Adrenal gland (tissue), 12 donors: ENCODE data around the gene ZBTB9. TPM values are rescaled to one million over a fixed set of nuclear protein-coding genes. Genes with fewer than 3 reads are reported as not detected.

Experiments
- DNase-seq, 7 donors: peaks; one replicate each; pipeline ENCODE4 v3.0.0-alpha.2; 2019 to 2020
- H3K27ac ChIP-seq, 5 donors: fragments of 200-600 bp; sonication (generic) in 4 of 5; 1 replicate in 3 of 5; 2 replicates in 2 of 5; pipeline versions ENCODE4 v1.5.1 to v1.8.0; 2016 to 2020; ENCODE audit warnings: mild to moderate bottlenecking in 1 of 5
- H3K27me3 ChIP-seq: fragments of 200-600 bp; 2 replicates; pipeline ENCODE4 v1.8.0; 2021
- H3K36me3 ChIP-seq, 2 donors: fragments of 200-600 bp; replicated peaks in 1 of 2; 1 replicate in 1 of 2; 2 replicates in 1 of 2; pipeline versions ENCODE4 v1.5.1 to v1.8.0; 2018 to 2022
- H3K4me1 ChIP-seq, 2 donors: fragments of 200-600 bp; replicated peaks in 1 of 2; 1 replicate in 1 of 2; 2 replicates in 1 of 2; pipeline versions ENCODE4 v1.5.1 to v1.8.0; 2018 to 2021
- H3K4me3 ChIP-seq, 4 donors: fragments of 200-600 bp; sonication (generic) in 3 of 4; one replicate each; pipeline ENCODE4 v1.5.1; 2016 to 2018
- H3K9me3 ChIP-seq, 3 donors: fragments of 200-600 bp; sonication (generic) in 1 of 3; replicated peaks in 1 of 3; 1 replicate in 2 of 3; 2 replicates in 1 of 3; pipeline versions ENCODE4 v1.5.1 to v1.8.0; 2016 to 2021
- POLR2A ChIP-seq, 2 donors: fragments of 450-650 bp; IDR thresholded peaks; one replicate each; pipeline ENCODE4 v1.6.1; 2017; ENCODE audit warnings: antibody characterized with exemption in 2 of 2, mild to moderate bottlenecking in 2 of 2, moderate library complexity in 1 of 2
- WGBS, 4 donors: extraction: QIAGEN DNeasy Blood & Tissue Kit in 2 of 4; methylation state at CpG; one replicate each; pipeline versions ENCODE4 v1.1.5 to v1.1.7; 2013 to 2017; 5-methylcytosine and 5-hydroxymethylcytosine counted together
- intact Hi-C, 2 donors: fragments of 100-400 bp; cut with DNase I; formaldehyde crosslinking; loops; one replicate each; pipeline versions ENCODE4 v1.14.1 to v1.15.0; 2022 to 2023
- polyA plus RNA-seq, 3 donors: library from polyadenylated mRNA; stranded (reverse); fragments of 200-250 nt in 2 of 3; fragments of 350-450 nt in 1 of 3; fragmentation: Illumina TruSeq in 1 of 3; extraction: RNeasy Lipid Tissue Mini Kit (QIAGEN cat#74804) in 1 of 3; gene quantifications; one replicate each; pipeline ENCODE4 v1.2.3, GENCODE V29; 2013 to 2014
- total RNA-seq, 9 donors: library from RNA; depleted of rRNA in 4 of 9; stranded (reverse); fragments of >200 nt in 4 of 9; fragments of 120-200 nt in 1 of 9; fragmentation: NEBNext Ultra II Directional in 1 of 9; extraction: Animal tissue kit (Norgen Biotek cat#: 25700) in 1 of 9; gene quantifications; one replicate each; pipeline versions ENCODE4 v1.1.0 to v1.2.4, GENCODE V29; 2013 to 2023
- TF ChIP-seq, protein P1 (sequence below), 6 experiments: fragments of 450-650 bp in 4 of 6; fragments of 200-600 bp in 2 of 6; sonication (generic) in 1 of 6; IDR thresholded peaks; 1 replicate in 5 of 6; 2 replicates in 1 of 6; pipeline versions ENCODE4 v1.5.1 to v1.8.0; 2016 to 2021; ENCODE audit warnings: antibody characterized with exemption in 6 of 6, mild to moderate bottlenecking in 2 of 6, moderate library complexity in 1 of 6
- donor health status: healthy with polysubstance abuse.
- donor health status: Bipolar disorder and iron deficiency.
- donor health status: DM: yes; HTN: yes; CAD: no.
- donor health status: DM: no; HTN: no; CAD: no.
- donor health status: DM: no; HTN: no; CAD: no.
- donor health status: DM: yes; HTN: yes; CAD: no.

ZBTB9 gene
- total and polyA plus RNA-seq, 12 donors = 2.3 to 11.2 (median 6.7) TPM

DNA sequence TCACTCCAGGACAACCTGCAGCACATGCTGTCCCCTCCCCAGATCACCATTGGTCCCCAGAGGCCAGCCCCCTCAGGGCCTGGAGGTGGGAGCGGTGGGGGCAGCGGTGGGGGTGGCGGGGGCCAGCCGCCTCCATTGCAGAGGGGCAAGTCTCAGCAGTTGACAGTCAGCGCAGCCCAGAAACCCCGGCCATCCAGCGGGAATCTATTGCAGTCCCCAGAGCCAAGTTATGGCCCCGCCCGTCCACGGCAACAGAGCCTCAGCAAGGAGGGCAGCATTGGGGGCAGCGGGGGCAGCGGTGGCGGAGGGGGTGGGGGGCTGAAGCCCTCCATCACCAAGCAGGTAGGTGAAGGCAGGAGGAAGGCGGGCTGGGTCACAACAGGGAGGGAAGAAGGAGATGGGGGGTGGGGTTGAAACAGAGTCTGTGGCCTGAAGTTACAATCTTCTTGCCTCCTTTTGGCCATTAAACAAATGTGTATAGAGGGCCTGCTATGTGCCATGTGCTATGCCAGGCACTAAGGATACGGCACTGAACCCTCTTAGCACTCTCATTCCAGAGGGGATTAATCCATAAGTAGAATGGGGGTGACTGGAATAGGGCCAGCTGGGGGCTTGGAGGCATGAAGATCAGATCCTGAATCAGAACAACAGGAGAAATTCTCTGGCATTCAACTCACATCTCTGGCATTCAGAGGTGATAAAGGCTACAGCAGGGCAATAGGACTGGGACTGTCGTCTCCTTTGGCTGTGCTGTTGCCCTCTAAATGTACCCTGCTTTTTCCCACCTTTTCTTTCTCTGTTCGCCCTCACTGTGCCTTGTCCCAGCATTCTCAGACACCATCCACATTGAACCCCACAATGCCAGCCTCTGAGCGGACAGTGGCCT is 10.5 kb upstream of the ZBTB9 start:
- no peak for TF ChIP-seq POLR2A (IDR thresholded peaks at IDR 0.05)
- TF ChIP-seq, protein P1, sequence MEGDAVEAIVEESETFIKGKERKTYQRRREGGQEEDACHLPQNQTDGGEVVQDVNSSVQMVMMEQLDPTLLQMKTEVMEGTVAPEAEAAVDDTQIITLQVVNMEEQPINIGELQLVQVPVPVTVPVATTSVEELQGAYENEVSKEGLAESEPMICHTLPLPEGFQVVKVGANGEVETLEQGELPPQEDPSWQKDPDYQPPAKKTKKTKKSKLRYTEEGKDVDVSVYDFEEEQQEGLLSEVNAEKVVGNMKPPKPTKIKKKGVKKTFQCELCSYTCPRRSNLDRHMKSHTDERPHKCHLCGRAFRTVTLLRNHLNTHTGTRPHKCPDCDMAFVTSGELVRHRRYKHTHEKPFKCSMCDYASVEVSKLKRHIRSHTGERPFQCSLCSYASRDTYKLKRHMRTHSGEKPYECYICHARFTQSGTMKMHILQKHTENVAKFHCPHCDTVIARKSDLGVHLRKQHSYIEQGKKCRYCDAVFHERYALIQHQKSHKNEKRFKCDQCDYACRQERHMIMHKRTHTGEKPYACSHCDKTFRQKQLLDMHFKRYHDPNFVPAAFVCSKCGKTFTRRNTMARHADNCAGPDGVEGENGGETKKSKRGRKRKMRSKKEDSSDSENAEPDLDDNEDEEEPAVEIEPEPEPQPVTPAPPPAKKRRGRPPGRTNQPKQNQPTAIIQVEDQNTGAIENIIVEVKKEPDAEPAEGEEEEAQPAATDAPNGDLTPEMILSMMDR (IDR thresholded peaks at IDR 0.05) = no peak
- Histone ChIP-seq H3K27ac (no peak overlapping the region), H3K36me3 (peaks cover 0 to 37% of the 10 kb centered on the region in 2 donors), H3K9me3 (no peaks in the 10 kb centered on the region), H3K4me1 (no peaks in the 10 kb centered on the region), H3K4me3 (no peak overlapping the region), H3K27me3 (no peaks in the 10 kb centered on the region)
- 92 to 98% (median 96%) methylated on average over 11 to 18 of the region's 18 CpGs for WGBS, 4 donors
- intact Hi-C loops = no loop called here
- DNase-seq = peak in 2 of 7 donors; percentile 9 to 14

DNA sequence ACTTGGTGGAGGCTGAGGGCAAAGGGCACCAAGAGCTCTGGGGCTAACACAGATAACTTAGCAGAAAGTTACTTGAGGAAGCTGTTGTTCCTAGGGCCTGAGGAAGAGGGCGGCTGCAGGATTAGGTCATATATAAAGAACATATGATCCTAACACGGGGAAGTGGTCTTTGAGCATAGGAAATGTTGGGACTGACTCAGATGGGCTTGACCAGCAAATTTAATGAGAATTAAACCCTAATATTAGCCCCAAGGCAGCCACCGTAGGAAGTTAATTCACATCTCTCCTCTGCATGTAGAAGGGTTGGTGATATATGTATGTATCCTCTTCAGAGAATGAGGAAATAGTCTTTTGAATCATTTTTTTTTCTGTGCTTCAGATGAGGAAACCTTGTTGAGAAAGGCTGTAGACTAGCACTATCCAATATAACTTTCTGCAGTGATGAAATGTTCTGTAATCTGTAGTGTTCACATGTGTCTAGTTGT is 9.2 kb upstream of the ZBTB9 start:
- DNase-seq = peak in 2 of 7 donors; percentile 13 to 46
- no peaks in the 10 kb centered on the region for H3K9me3 ChIP-seq
- intact Hi-C loops = no loop called here
- peaks cover 0 to 34% of the 10 kb centered on the region in 2 donors for H3K36me3 ChIP-seq
- H3K27ac ChIP-seq = peak overlapping the region in 1 of 5 donors; percentile 37
- H3K4me1 ChIP-seq = no peaks in the 10 kb centered on the region
- no peaks in the 10 kb centered on the region for H3K27me3 ChIP-seq
- H3K4me3 ChIP-seq = no peak overlapping the region
- TF ChIP-seq POLR2A (IDR thresholded peaks at IDR 0.05) = no peak
- TF ChIP-seq, protein P1 (IDR thresholded peaks at IDR 0.05) = no peak
- WGBS, 4 donors = 65 to 82% (median 75%) methylated on average over 3 of the region's 3 CpGs

DNA sequence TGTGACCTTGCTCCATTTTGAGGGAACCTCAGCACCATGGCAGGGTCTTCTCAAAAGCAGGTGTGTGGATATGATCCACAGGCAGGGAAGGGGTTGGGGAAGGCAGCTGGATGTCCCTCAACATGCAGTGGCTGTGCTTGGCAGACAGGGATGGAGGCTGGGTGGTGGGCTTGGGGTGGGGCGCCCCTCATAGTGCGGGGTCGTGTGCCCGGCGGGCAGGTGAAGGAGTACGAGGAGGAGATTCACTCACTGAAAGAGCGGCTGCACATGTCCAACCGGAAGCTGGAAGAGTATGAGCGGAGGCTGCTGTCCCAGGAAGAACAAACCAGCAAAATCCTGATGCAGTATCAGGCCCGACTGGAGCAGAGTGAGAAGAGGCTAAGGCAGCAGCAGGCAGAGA is 8.0 kb upstream of the ZBTB9 start:
- intact Hi-C loops = no loop called here
- Histone ChIP-seq H3K4me1 (no peaks in the 10 kb centered on the region), H3K36me3 (peaks cover 0 to 32% of the 10 kb centered on the region in 2 donors), H3K4me3 (no peak overlapping the region), H3K27me3 (no peaks in the 10 kb centered on the region), H3K27ac (no peak overlapping the region), H3K9me3 (no peaks in the 10 kb centered on the region)
- DNase-seq = peak in 1 of 7 donors; percentile 39
- TF ChIP-seq, protein P1 (IDR thresholded peaks at IDR 0.05) = no peak
- no peak for TF ChIP-seq POLR2A (IDR thresholded peaks at IDR 0.05)
- WGBS, 4 donors = 91 to 94% (median 93%) methylated on average over 10 of the region's 10 CpGs

DNA sequence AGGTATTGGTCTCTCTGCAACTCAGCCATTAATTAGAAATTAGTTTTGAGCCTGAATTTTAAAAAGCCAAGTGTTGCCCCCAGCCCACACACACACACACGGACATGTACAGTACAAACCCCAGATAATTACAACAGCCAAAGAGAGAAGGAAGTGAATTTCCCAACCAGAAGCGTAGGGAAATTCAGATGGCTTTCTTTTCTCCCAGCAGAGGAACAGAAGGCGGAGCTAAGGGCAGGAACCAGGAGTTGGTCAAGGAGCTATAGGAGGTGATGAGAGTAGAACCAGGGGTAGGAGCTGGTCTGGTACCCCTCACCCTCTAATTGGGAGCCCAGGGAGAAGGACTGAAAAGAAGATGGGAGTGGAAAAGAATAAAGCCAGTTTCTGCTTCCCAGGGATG is 3.9 kb upstream of the ZBTB9 start:
- peaks cover 0 to 8% of the 10 kb centered on the region in 2 donors for H3K36me3 ChIP-seq
- no peak overlapping the region for H3K27ac ChIP-seq
- H3K4me3 ChIP-seq = no peak overlapping the region
- 59 to 71% (median 67%) methylated on average over 3 of the region's 3 CpGs for WGBS, 4 donors
- no peaks in the 10 kb centered on the region for H3K9me3 ChIP-seq
- TF ChIP-seq POLR2A (IDR thresholded peaks at IDR 0.05) = no peak
- TF ChIP-seq, protein P1 (IDR thresholded peaks at IDR 0.05) = no peak
- H3K4me1 ChIP-seq = peaks cover 5 to 14% of the 10 kb centered on the region in 2 donors
- no peaks in the 10 kb centered on the region for H3K27me3 ChIP-seq
- no peak for DNase-seq
- intact Hi-C loops = loop anchor here in 1 of 2 donors (10.0 kb wide), 1 partner anchor 114 kb away; no protein-coding TSS in a partner anchor
